ENCODE data around the gene ABCD4. TPM values are rescaled to one million over a fixed set of nuclear protein-coding genes. Genes with fewer than 3 reads are reported as not detected.

ABCD4 gene
- polyA plus RNA-seq, 3 donors = 13.9 to 54.1 (median 14.2) TPM

DNA sequence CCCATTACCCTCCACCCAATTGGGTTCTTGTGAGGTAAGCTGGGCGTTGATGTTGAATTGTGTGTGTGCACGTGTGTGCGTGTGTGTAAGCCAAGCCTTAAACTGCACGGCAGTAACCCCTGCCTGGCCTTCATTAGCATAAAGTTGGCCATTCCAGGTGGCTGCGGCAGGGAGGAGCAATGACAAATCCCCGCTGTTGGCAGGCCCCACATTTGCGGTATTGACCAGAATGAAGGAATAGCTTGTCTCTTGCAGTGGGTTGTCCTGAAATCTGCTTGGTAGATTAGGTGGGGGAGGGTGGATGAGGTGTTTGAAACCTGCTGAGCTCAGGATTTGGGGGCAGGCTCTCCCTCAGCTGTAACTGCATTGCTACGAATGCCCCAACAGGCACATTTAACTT, 56.2 kb downstream of the ABCD4 start:
- H3K36me3 Mint-ChIP-seq = peaks cover 0 to under 1% of the 10 kb centered on the region in 2 donors
- H3K4me2 ChIP-seq (replicated peaks; ENCODE audit: extremely low read depth, low read length, poor library complexity, severe bottlenecking) = no peak overlapping the region
- DNase-seq = no peak
- peaks cover 0 to 20% of the 10 kb centered on the region in 2 donors for H3K9me3 ChIP-seq (replicated peaks in 1 of 2; ENCODE audit: control insufficient read depth in 1 of 2, insufficient read depth in 1 of 2, low read length in 2 of 2)
- H3K27ac ChIP-seq (ENCODE audit: low read depth in 1 of 2, low read length in 2 of 2) = no peak overlapping the region
- H3K4me1 Mint-ChIP-seq = peaks cover 14% of the 10 kb centered on the region
- H3K9me3 Mint-ChIP-seq = peaks cover 0 to 9% (median 1%) of the 10 kb centered on the region in 7 donors
- H2AFZ ChIP-seq (ENCODE audit: insufficient read depth, low read depth, low read length, poor library complexity, severe bottlenecking) = no peak overlapping the region
- H3K27ac Mint-ChIP-seq = no peak overlapping the region
- H3K27me3 Mint-ChIP-seq (ENCODE audit: low read depth in 3 of 3) = peaks cover 53 to 70% (median 64%) of the 10 kb centered on the region in 3 donors
- H4K20me1 ChIP-seq (ENCODE audit: insufficient read depth, low read length) = no peaks in the 10 kb centered on the region
- peaks cover under 1 to 5% of the 10 kb centered on the region in 2 donors for H3K4me1 ChIP-seq (ENCODE audit: control insufficient read depth in 1 of 2, insufficient read depth in 2 of 2, low read length in 2 of 2)
- intact Hi-C loops (cut with micrococcal nuclease) = no loop called here
- no peaks in the 10 kb centered on the region for H3K36me3 ChIP-seq (replicated peaks in 1 of 2; ENCODE audit: control insufficient read depth in 1 of 2, insufficient read depth in 2 of 2, low read length in 2 of 2)
- no peak overlapping the region for H3K4me3 Mint-ChIP-seq
- TF ChIP-seq, protein P1, sequence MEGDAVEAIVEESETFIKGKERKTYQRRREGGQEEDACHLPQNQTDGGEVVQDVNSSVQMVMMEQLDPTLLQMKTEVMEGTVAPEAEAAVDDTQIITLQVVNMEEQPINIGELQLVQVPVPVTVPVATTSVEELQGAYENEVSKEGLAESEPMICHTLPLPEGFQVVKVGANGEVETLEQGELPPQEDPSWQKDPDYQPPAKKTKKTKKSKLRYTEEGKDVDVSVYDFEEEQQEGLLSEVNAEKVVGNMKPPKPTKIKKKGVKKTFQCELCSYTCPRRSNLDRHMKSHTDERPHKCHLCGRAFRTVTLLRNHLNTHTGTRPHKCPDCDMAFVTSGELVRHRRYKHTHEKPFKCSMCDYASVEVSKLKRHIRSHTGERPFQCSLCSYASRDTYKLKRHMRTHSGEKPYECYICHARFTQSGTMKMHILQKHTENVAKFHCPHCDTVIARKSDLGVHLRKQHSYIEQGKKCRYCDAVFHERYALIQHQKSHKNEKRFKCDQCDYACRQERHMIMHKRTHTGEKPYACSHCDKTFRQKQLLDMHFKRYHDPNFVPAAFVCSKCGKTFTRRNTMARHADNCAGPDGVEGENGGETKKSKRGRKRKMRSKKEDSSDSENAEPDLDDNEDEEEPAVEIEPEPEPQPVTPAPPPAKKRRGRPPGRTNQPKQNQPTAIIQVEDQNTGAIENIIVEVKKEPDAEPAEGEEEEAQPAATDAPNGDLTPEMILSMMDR (IDR thresholded peaks at IDR 0.05) = no peak
- no peak overlapping the region for H3K9ac ChIP-seq (ENCODE audit: insufficient read depth, low read length, poor library complexity, severe bottlenecking)
- no peak overlapping the region for H3K4me3 ChIP-seq (replicated peaks in 1 of 3; ENCODE audit: low read depth in 2 of 3, low read length in 3 of 3)
- H3K27me3 ChIP-seq (ENCODE audit: control insufficient read depth in 2 of 2, insufficient read depth in 2 of 2, low read length in 2 of 2) = peaks cover 29 to 69% of the 10 kb centered on the region in 2 donors
- no peaks in the 10 kb centered on the region for H3K79me2 ChIP-seq (ENCODE audit: insufficient read depth, low read length)
- 93% methylated on average over 8 of the region's 8 CpGs for WGBS (ENCODE audit: insufficient coverage)

DNA sequence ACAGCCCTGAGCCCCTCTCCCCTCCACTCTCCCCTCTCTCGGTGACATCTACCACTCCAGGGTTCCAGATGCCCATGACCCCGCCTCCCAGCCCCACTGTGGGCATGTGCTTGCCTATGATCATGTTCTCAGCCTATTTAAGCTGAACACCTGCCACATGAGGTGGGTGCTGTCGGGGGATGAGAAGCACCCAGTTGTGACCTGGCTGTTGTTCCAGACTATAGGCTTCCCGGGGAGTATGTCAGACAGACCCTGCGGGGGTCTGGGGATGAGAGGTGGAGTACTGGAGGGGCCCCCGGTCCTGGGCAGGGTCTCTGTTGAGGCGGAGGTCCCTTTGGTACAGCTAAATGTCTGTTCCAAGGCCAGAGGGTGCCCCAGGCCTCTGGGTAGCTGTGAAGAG, 57.4 kb downstream of the ABCD4 start:
- no peak overlapping the region for H3K4me2 ChIP-seq (replicated peaks; ENCODE audit: extremely low read depth, low read length, poor library complexity, severe bottlenecking)
- Mint-ChIP-seq H3K4me3 (peak overlapping the region in 1 of 2 donors; percentile 4), H3K9me3 (peaks cover 0 to 12% (median 4%) of the 10 kb centered on the region in 7 donors), H3K36me3 (peaks cover 0 to 2% of the 10 kb centered on the region in 2 donors), H3K27ac (no peak overlapping the region), H3K27me3 (ENCODE audit: low read depth in 3 of 3) (peaks cover 66 to 82% (median 70%) of the 10 kb centered on the region in 3 donors), H3K4me1 (peaks cover 21% of the 10 kb centered on the region)
- no peaks in the 10 kb centered on the region for H3K36me3 ChIP-seq (replicated peaks in 1 of 2; ENCODE audit: control insufficient read depth in 1 of 2, insufficient read depth in 2 of 2, low read length in 2 of 2)
- H2AFZ ChIP-seq (ENCODE audit: insufficient read depth, low read depth, low read length, poor library complexity, severe bottlenecking) = no peak overlapping the region
- peaks cover 41 to 81% of the 10 kb centered on the region in 2 donors for H3K27me3 ChIP-seq (ENCODE audit: control insufficient read depth in 2 of 2, insufficient read depth in 2 of 2, low read length in 2 of 2)
- H4K20me1 ChIP-seq (ENCODE audit: insufficient read depth, low read length) = no peaks in the 10 kb centered on the region
- H3K9me3 ChIP-seq (replicated peaks in 1 of 2; ENCODE audit: control insufficient read depth in 1 of 2, insufficient read depth in 1 of 2, low read length in 2 of 2) = peaks cover 0 to 30% of the 10 kb centered on the region in 2 donors
- no peaks in the 10 kb centered on the region for H3K79me2 ChIP-seq (ENCODE audit: insufficient read depth, low read length)
- DNase-seq = no peak
- 70% methylated on average over 6 of the region's 7 CpGs for WGBS (ENCODE audit: insufficient coverage)
- no peak overlapping the region for H3K4me3 ChIP-seq (replicated peaks in 1 of 3; ENCODE audit: low read depth in 2 of 3, low read length in 3 of 3)
- intact Hi-C loops (cut with micrococcal nuclease) = no loop called here
- no peak overlapping the region for H3K9ac ChIP-seq (ENCODE audit: insufficient read depth, low read length, poor library complexity, severe bottlenecking)
- TF ChIP-seq, protein P1 (IDR thresholded peaks at IDR 0.05) = no peak
- H3K4me1 ChIP-seq (ENCODE audit: control insufficient read depth in 1 of 2, insufficient read depth in 2 of 2, low read length in 2 of 2) = peaks cover 10 to 13% of the 10 kb centered on the region in 2 donors
- no peak overlapping the region for H3K27ac ChIP-seq (ENCODE audit: low read depth in 1 of 2, low read length in 2 of 2)
